ENCODE results near the gene FBXO28.

DNA sequence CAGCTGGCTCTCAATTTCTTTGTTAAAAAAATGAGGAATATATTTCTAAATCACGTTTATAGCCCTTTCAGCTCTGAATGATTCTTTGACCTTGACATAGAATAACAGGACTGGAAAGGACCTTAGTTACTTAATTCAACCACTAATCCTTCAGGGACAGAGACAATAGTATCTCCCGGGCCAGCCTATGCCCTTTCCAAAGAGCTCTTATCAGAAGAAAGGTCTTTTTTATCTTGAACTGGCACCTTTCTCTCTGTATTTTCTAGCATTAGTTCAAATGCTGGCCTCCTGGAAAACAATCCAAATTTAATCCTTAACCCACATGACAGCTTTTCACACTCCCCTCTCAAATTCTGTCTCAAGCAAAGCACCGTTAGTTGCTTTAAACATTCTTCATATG is 44.8 kb upstream of the FBXO28 start:
- TF ChIP-seq CTCF (conservative IDR thresholded peaks at IDR 0.05) (no peak), ZFX (IDR thresholded peaks at IDR 0.05) (no peak)

Data from C4-2B (cell line).